Astrocyte (in vitro differentiated cells and primary cell): ENCODE data around the gene USP32.

Experiments
- CTCF ChIP-seq: IDR thresholded peaks from 2 replicates; pipeline ENCODE4 v1.5.1; 2011; ENCODE audit warnings: low read depth, mild to moderate bottlenecking, inconsistent platforms, low read length, moderate library complexity; ENCODE audit not compliant: insufficient read depth
- EZH2 ChIP-seq: IDR thresholded peaks from 2 replicates; pipeline ENCODE4 v1.6.1; 2012; ENCODE audit warnings: mild to moderate bottlenecking, low read length, inconsistent platforms; ENCODE audit not compliant: insufficient read depth

GRCh38 chr17:60392845-60393702 lies 1.1 kb upstream of the USP32 start:
- no peak for TF ChIP-seq CTCF
- TF ChIP-seq EZH2, result no peak
